IPS DF 6.9 (cell line): ENCODE results near the gene ZNF506.
A peak's percentile ranks its signal among the peaks of the same experiment; 100 is the strongest.
"Not testable (repeated sequence)": the region's sequence is repeated elsewhere in the genome, so short reads cannot be mapped to it uniquely, and the experiment has no call there.

Experiments
- DNase-seq: peaks from one replicate; pipeline ENCODE4 v3.0.0-alpha.2; 2013; ENCODE audit warnings: low read depth, low spot score
- H3K27ac ChIP-seq: one replicate; pipeline ENCODE4 v1.5.1; 2013; ENCODE audit warnings: low read length, control low read depth
- H3K27me3 ChIP-seq: 2 replicates; pipeline ENCODE4 v1.6.1; 2013; ENCODE audit warnings: mild to moderate bottlenecking, low read length; ENCODE audit not compliant: control insufficient read depth, insufficient read depth
- H3K36me3 ChIP-seq: 2 replicates; pipeline ENCODE4 v1.6.1; 2013; ENCODE audit warnings: low read length; ENCODE audit not compliant: control insufficient read depth, insufficient read depth
- H3K4me1 ChIP-seq: 2 replicates; pipeline ENCODE4 v1.6.1; 2013; ENCODE audit warnings: low read length; ENCODE audit not compliant: control insufficient read depth, insufficient read depth
- H3K4me3 ChIP-seq: 2 replicates; pipeline ENCODE4 v1.5.1; 2013; ENCODE audit warnings: mild to moderate bottlenecking, low read length
- H3K9me3 ChIP-seq: 2 replicates; pipeline ENCODE4 v1.6.1; 2013; ENCODE audit warnings: low read length, inconsistent platforms; ENCODE audit not compliant: control insufficient read depth, insufficient read depth
- WGBS: extraction: QIAGEN DNeasy Blood & Tissue Kit; methylation state at CpG from one replicate; pipeline ENCODE4 v1.1.7; 2013; ENCODE audit warnings: mixed read lengths, missing lambda C conversion rate; ENCODE audit not compliant: insufficient read length, insufficient coverage; 5-methylcytosine and 5-hydroxymethylcytosine counted together

ZNF506 gene

GRCh38 chr19:19781791-19782190 is 39.8 kb downstream of the ZNF506 start:
- no CpG with 5 or more reads among the region's 6 CpGs for WGBS
- DNase-seq, H3K36me3 ChIP-seq, H3K4me1 ChIP-seq, H3K27ac ChIP-seq, H3K9me3 ChIP-seq, H3K27me3 ChIP-seq, H3K4me3 ChIP-seq: not testable (repeated sequence)

- no peaks in the 10 kb centered on the region for H3K27me3 ChIP-seq
- no peaks in the 10 kb centered on the region for H3K9me3 ChIP-seq
- DNase-seq: no peak
- WGBS: no CpG with 5 or more reads among the region's 2 CpGs
- 0 out of 2 replicates have a peak, but pooled peaks cover 1% of the 10 kb centered on the region for H3K4me1 ChIP-seq
- no peak overlapping the region for H3K4me3 ChIP-seq
- no peak overlapping the region for H3K27ac ChIP-seq
- no peaks in the 10 kb centered on the region for H3K36me3 ChIP-seq
Observed at GRCh38 chr19:19778666-19779065, 42.9 kb downstream of the ZNF506 start.

GRCh38 chr19:19777692-19778091 is 43.9 kb downstream of the ZNF506 start:
- no CpG with 5 or more reads among the region's 5 CpGs for WGBS
- no peak overlapping the region for H3K27ac ChIP-seq

GRCh38 chr19:19776206-19777008 is 45.1 kb downstream of the ZNF506 start:
- no peaks in the 10 kb centered on the region for H3K36me3 ChIP-seq
- no peak overlapping the region for H3K27ac ChIP-seq
- H3K4me1 ChIP-seq: 0 out of 2 replicates have a peak, but pooled peaks cover 1% of the 10 kb centered on the region
- DNase-seq: peak; percentile 96
- no peaks in the 10 kb centered on the region for H3K27me3 ChIP-seq
- no CpG with 5 or more reads among the region's 36 CpGs for WGBS
- peak overlapping the region; percentile 95 for H3K4me3 ChIP-seq
- H3K9me3 ChIP-seq: no peaks in the 10 kb centered on the region

More at GRCh38 chr19:19777692-19778091, 43.9 kb downstream of the ZNF506 start:
- H3K4me1 ChIP-seq: 0 out of 2 replicates have a peak, but pooled peaks cover 1% of the 10 kb centered on the region
- H3K4me3 ChIP-seq: no peak overlapping the region
- DNase-seq: no peak
- H3K27me3 ChIP-seq: no peaks in the 10 kb centered on the region
- H3K9me3 ChIP-seq: no peaks in the 10 kb centered on the region
- H3K36me3 ChIP-seq: no peaks in the 10 kb centered on the region

GRCh38 chr19:19775891-19776205 is 45.7 kb downstream of the ZNF506 start:
- no peaks in the 10 kb centered on the region for H3K36me3 ChIP-seq
- H3K4me1 ChIP-seq: 0 out of 2 replicates have a peak, but pooled peaks cover 1% of the 10 kb centered on the region
- no CpG with 5 or more reads among the region's 11 CpGs for WGBS
- no peaks in the 10 kb centered on the region for H3K9me3 ChIP-seq
- H3K27ac ChIP-seq: no peak overlapping the region
- H3K4me3 ChIP-seq: peak overlapping the region; percentile 81
- DNase-seq: no peak
- no peaks in the 10 kb centered on the region for H3K27me3 ChIP-seq

GRCh38 chr19:19774354-19775033 is 47.1 kb downstream of the ZNF506 start:
- H3K27ac ChIP-seq: no peak overlapping the region
- no peaks in the 10 kb centered on the region for H3K27me3 ChIP-seq
- H3K4me3 ChIP-seq: no peak overlapping the region
- no peaks in the 10 kb centered on the region for H3K9me3 ChIP-seq
- no CpG with 5 or more reads among the region's 14 CpGs for WGBS
- H3K4me1 ChIP-seq: 0 out of 2 replicates have a peak, but pooled peaks cover 1% of the 10 kb centered on the region
- no peak for DNase-seq
- H3K36me3 ChIP-seq: no peaks in the 10 kb centered on the region

- H3K9me3 ChIP-seq, H3K4me3 ChIP-seq, H3K4me1 ChIP-seq, DNase-seq, H3K27me3 ChIP-seq, H3K36me3 ChIP-seq, H3K27ac ChIP-seq: not testable (repeated sequence)
- no CpG with 5 or more reads among the region's 10 CpGs for WGBS
Observed at GRCh38 chr19:19771963-19772362, 49.6 kb downstream of the ZNF506 start.

GRCh38 chr19:19769971-19770370 is 51.6 kb downstream of the ZNF506 start:
- not testable (repeated sequence) for H3K9me3 ChIP-seq

GRCh38 chr19:19758164-19758563 is 63.4 kb downstream of the ZNF506 start:
- no peak for DNase-seq
- H3K4me3 ChIP-seq: no peak overlapping the region
- H3K27ac ChIP-seq: no peak overlapping the region
- no CpG with 5 or more reads among the region's 4 CpGs for WGBS
- no peaks in the 10 kb centered on the region for H3K9me3 ChIP-seq
- H3K27me3 ChIP-seq: no peaks in the 10 kb centered on the region
- no peaks in the 10 kb centered on the region for H3K4me1 ChIP-seq
- H3K36me3 ChIP-seq: no peaks in the 10 kb centered on the region

More at GRCh38 chr19:19769971-19770370, 51.6 kb downstream of the ZNF506 start:
- DNase-seq, H3K27ac ChIP-seq, H3K4me3 ChIP-seq, H3K4me1 ChIP-seq, H3K27me3 ChIP-seq, H3K36me3 ChIP-seq: not testable (repeated sequence)
- 97% methylated on average over 3 of the region's 28 CpGs for WGBS

- no peak overlapping the region for H3K4me3 ChIP-seq
- H3K36me3 ChIP-seq: no peaks in the 10 kb centered on the region
- no peak overlapping the region for H3K27ac ChIP-seq
- no peak for DNase-seq
- no CpG with 5 or more reads among the region's 11 CpGs for WGBS
- H3K27me3 ChIP-seq: no peaks in the 10 kb centered on the region
- H3K9me3 ChIP-seq: no peaks in the 10 kb centered on the region
- H3K4me1 ChIP-seq: no peaks in the 10 kb centered on the region
Observed at GRCh38 chr19:19752760-19753403, 68.7 kb downstream of the ZNF506 start.
